ENCODE measurements around the gene FAM222A. TPM values are rescaled to one million over a fixed set of nuclear protein-coding genes. Genes with fewer than 3 reads are reported as not detected.

Gene FAM222A
- total RNA-seq, 3 donors from 2014 or later (not counting 1 experiment from before 2014, with no cell fraction given): 3.1 to 6.6 (median 4.0) TPM

DNA sequence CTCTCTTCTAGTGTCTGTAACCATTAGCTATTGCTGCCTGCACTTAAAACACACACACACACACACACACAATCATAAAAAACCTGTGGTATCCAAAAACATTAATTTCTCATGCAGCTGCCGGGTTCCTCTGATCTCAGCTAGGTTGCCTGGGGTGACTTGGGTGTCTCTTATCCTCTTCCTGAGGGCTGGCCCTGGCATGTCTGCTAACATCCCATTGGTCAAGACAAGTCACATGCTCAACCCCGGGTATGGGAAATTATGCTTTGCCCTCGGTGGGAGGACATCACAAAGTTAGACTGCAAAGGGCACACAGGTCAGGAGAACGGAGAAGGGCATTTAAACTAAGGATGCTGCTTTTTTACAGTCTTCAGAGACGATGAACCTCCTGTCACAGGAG, 63.9 kb downstream of the FAM222A start:
- Histone ChIP-seq H3K9me3 (ENCODE audit: control insufficient read depth, insufficient read depth, low read length) (no peaks in the 10 kb centered on the region), H3K36me3 (ENCODE audit: control insufficient read depth, insufficient read depth, low read length) (no peaks in the 10 kb centered on the region), H3K27me3 (ENCODE audit: control insufficient read depth, insufficient read depth, low read length) (no peaks in the 10 kb centered on the region), H3K27ac (ENCODE audit: low read length) (no peak overlapping the region), H3K4me1 (ENCODE audit: control insufficient read depth, insufficient read depth, low read length) (no peaks in the 10 kb centered on the region), H3K4me3 (ENCODE audit: low read length) (no peak overlapping the region)
- no peak overlapping the region for H3K27ac Mint-ChIP-seq
- H3K36me3 Mint-ChIP-seq: no peaks in the 10 kb centered on the region
- no peaks in the 10 kb centered on the region for H3K9me3 Mint-ChIP-seq
- H3K27me3 Mint-ChIP-seq (ENCODE audit: low read depth in 2 of 2): peaks cover 0 to 4% of the 10 kb centered on the region in 2 donors
- no peak for ATAC-seq
- intact Hi-C loops (cut with micrococcal nuclease): no loop called here
- peaks cover 5 to 22% of the 10 kb centered on the region in 2 donors for H3K4me1 Mint-ChIP-seq
- TF ChIP-seq, protein P1, sequence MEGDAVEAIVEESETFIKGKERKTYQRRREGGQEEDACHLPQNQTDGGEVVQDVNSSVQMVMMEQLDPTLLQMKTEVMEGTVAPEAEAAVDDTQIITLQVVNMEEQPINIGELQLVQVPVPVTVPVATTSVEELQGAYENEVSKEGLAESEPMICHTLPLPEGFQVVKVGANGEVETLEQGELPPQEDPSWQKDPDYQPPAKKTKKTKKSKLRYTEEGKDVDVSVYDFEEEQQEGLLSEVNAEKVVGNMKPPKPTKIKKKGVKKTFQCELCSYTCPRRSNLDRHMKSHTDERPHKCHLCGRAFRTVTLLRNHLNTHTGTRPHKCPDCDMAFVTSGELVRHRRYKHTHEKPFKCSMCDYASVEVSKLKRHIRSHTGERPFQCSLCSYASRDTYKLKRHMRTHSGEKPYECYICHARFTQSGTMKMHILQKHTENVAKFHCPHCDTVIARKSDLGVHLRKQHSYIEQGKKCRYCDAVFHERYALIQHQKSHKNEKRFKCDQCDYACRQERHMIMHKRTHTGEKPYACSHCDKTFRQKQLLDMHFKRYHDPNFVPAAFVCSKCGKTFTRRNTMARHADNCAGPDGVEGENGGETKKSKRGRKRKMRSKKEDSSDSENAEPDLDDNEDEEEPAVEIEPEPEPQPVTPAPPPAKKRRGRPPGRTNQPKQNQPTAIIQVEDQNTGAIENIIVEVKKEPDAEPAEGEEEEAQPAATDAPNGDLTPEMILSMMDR (IDR thresholded peaks at IDR 0.05): no peak
- peak overlapping the region; percentile 41 for H3K4me3 Mint-ChIP-seq
- 47% methylated on average over 5 of the region's 5 CpGs for WGBS (ENCODE audit: insufficient coverage)
- DNase-seq: peak in 1 of 2 donors; percentile 64

DNA sequence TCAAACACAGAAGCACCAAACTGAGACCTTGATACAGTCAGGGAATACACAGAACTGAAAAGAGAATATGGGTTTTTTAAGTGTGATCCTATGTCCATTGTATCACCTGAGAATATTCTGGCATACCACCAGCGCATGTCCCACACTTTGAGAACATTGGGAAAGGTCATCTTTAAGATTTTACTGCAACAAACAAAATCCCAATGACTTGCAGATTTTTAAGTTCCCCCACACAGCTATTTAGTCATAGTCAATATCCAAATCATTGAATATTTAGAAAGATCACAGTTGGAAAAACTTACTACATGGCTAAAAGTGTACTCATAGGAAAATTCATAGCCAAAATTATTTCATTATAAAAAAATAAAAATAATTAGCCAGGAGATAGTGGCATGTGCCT, 65.1 kb downstream of the FAM222A start:
- intact Hi-C loops (cut with micrococcal nuclease): no loop called here
- Mint-ChIP-seq H3K27me3 (ENCODE audit: low read depth in 2 of 2) (peaks cover 0 to 4% of the 10 kb centered on the region in 2 donors), H3K36me3 (no peaks in the 10 kb centered on the region), H3K27ac (no peak overlapping the region), H3K9me3 (no peaks in the 10 kb centered on the region), H3K4me1 (peaks cover 5 to 19% of the 10 kb centered on the region in 2 donors), H3K4me3 (no peak overlapping the region)
- Histone ChIP-seq H3K4me1 (ENCODE audit: control insufficient read depth, insufficient read depth, low read length) (no peaks in the 10 kb centered on the region), H3K36me3 (ENCODE audit: control insufficient read depth, insufficient read depth, low read length) (no peaks in the 10 kb centered on the region), H3K27ac (ENCODE audit: low read length) (no peak overlapping the region), H3K9me3 (ENCODE audit: control insufficient read depth, insufficient read depth, low read length) (no peaks in the 10 kb centered on the region), H3K4me3 (ENCODE audit: low read length) (no peak overlapping the region), H3K27me3 (ENCODE audit: control insufficient read depth, insufficient read depth, low read length) (no peaks in the 10 kb centered on the region)
- ATAC-seq: no peak
- TF ChIP-seq, protein P1 (IDR thresholded peaks at IDR 0.05): no peak
- WGBS (ENCODE audit: insufficient coverage): 94% methylated on average over 1 of the region's 1 CpG
- DNase-seq: no peak

DNA sequence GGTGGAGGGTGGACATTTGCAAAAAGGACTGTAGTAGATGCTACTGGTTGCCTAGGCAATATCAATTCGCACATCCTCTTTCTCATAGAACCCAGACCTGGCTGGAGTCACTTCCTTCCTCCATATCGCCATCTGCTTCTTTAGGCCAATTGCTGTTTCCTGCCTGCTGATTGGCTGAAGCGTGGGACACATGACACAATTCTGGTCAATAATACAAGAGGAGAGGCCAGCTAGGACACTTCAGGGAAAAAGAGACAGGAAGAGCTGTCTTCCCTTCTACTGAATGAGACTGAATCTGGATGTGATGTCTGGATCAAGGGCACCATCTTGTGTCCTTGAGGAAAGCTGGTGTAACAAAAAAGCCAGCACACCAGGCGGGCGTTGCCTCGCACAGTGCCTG, 65.8 kb downstream of the FAM222A start:
- Mint-ChIP-seq H3K4me3 (no peak overlapping the region), H3K4me1 (peaks cover 5 to 19% of the 10 kb centered on the region in 2 donors), H3K27me3 (ENCODE audit: low read depth in 2 of 2) (peaks cover 0 to 4% of the 10 kb centered on the region in 2 donors), H3K36me3 (no peaks in the 10 kb centered on the region), H3K27ac (no peak overlapping the region), H3K9me3 (no peaks in the 10 kb centered on the region)
- intact Hi-C loops (cut with micrococcal nuclease): no loop called here
- TF ChIP-seq, protein P1 (IDR thresholded peaks at IDR 0.05): no peak
- no peaks in the 10 kb centered on the region for H3K27me3 ChIP-seq (ENCODE audit: control insufficient read depth, insufficient read depth, low read length)
- no peaks in the 10 kb centered on the region for H3K4me1 ChIP-seq (ENCODE audit: control insufficient read depth, insufficient read depth, low read length)
- no peaks in the 10 kb centered on the region for H3K36me3 ChIP-seq (ENCODE audit: control insufficient read depth, insufficient read depth, low read length)
- ATAC-seq: no peak
- DNase-seq: no peak
- no peaks in the 10 kb centered on the region for H3K9me3 ChIP-seq (ENCODE audit: control insufficient read depth, insufficient read depth, low read length)
- 81% methylated on average over 6 of the region's 6 CpGs for WGBS (ENCODE audit: insufficient coverage)
- no peak overlapping the region for H3K27ac ChIP-seq (ENCODE audit: low read length)
- H3K4me3 ChIP-seq (ENCODE audit: low read length): no peak overlapping the region

DNA sequence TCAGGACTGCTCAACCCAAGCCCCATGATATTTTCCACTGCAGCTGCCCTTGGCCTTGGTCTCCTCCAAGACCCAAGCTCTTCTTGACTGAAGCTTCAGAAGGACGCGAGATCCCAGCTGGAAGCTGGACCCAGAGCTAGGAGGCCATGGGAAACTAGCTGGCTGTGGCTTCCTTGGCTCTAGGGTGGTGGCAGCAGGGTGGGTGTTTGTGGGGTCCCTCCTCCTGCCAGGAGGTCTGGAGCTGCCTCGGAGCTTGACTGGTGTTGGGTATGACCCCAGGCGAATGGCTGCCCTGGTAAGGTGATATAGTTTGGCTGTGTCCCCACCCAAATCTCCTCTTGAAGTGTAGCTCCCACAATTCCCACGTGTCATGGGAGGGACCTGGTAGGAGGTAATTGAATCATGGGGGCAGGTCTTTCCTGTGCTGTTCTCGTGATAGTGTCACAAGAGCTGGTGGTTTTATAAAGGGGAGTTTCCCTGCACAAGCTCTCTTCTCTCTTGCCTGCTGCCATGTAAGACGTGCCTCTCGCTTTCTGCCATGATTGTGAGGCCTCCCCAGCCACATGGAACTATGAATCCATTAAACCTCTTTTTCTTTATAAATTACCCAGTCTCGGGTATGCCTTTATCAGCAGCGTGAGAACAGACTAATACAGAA, 68.2 kb downstream of the FAM222A start:
- H3K4me3 ChIP-seq (ENCODE audit: low read length): no peak overlapping the region
- H3K36me3 ChIP-seq (ENCODE audit: control insufficient read depth, insufficient read depth, low read length): no peaks in the 10 kb centered on the region
- no peaks in the 10 kb centered on the region for H3K36me3 Mint-ChIP-seq
- ATAC-seq (peak in 2 of 3 donors; percentile 62 to 68), DNase-seq (no peak)
- H3K4me3 Mint-ChIP-seq: no peak overlapping the region
- H3K4me1 ChIP-seq (ENCODE audit: control insufficient read depth, insufficient read depth, low read length): no peaks in the 10 kb centered on the region
- no peaks in the 10 kb centered on the region for H3K27me3 ChIP-seq (ENCODE audit: control insufficient read depth, insufficient read depth, low read length)
- H3K9me3 ChIP-seq (ENCODE audit: control insufficient read depth, insufficient read depth, low read length): no peaks in the 10 kb centered on the region
- TF ChIP-seq, protein P1 (IDR thresholded peaks at IDR 0.05): no peak
- H3K27ac Mint-ChIP-seq: peak overlapping the region; percentile 39 to 48
- H3K27ac ChIP-seq (ENCODE audit: low read length): no peak overlapping the region
- H3K4me1 Mint-ChIP-seq: peaks cover 5 to 19% of the 10 kb centered on the region in 2 donors
- 69% methylated on average over 10 of the region's 10 CpGs for WGBS (ENCODE audit: insufficient coverage)
- H3K9me3 Mint-ChIP-seq: no peaks in the 10 kb centered on the region
- peaks cover 0 to 4% of the 10 kb centered on the region in 2 donors for H3K27me3 Mint-ChIP-seq (ENCODE audit: low read depth in 2 of 2)
- intact Hi-C loops (cut with micrococcal nuclease): no loop called here

Data from natural killer cell (primary cell).